Head of caudate nucleus (tissue), 42 donors: ENCODE data around the gene FATE1.
A peak's percentile ranks its signal among the peaks of the same experiment; 100 is the strongest.

Source experiments
- DNase-seq, 42 donors: peaks; one replicate each; pipeline versions ENCODE4 v3.0.0 to v3.0.0-alpha.2; 2020 to 2021; ENCODE audit warnings: mixed read lengths in 7 of 42
- intact Hi-C: fragments of 100-400 bp; cut with DNase I; formaldehyde crosslinking; loops from one replicate; pipeline ENCODE4 v1.15.0; 2022

Gene FATE1

DNA sequence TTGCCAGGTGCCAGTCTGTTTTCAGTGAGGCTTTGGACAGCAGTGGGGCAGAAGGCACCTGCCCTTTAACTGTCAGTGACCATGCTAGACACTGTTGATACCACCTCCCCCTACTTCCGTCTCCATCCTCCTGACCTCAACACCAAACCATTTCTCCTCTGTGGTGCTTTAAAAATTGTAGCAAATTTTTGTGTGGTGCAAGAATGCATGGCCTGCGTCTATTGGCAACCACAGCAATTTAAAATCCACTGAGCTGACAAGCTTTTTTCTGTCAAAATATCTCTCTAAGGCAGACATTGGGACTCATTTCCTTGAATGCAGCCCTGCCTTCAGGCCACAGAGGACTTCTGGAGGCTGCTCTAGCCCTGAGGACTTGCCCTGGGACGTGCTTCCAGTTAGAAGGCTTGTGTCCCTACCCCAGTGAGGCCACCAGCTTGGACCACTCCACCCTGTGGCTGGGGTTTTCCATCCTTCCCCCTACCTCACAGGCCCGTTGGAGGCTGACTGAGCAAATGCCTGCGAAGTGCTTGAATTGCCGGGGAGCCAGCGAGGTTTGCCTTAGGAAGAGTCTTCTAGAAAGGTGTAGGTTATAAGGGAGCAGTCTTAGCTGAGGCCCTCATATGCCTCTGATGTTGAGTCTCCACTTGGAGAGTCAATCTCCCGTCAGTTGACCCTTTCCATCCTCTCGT is 13.7 kb upstream of the FATE1 start:
- DNase-seq, result peak in 1 of 42 donors; percentile 29
- intact Hi-C loops, result no loop called here

DNA sequence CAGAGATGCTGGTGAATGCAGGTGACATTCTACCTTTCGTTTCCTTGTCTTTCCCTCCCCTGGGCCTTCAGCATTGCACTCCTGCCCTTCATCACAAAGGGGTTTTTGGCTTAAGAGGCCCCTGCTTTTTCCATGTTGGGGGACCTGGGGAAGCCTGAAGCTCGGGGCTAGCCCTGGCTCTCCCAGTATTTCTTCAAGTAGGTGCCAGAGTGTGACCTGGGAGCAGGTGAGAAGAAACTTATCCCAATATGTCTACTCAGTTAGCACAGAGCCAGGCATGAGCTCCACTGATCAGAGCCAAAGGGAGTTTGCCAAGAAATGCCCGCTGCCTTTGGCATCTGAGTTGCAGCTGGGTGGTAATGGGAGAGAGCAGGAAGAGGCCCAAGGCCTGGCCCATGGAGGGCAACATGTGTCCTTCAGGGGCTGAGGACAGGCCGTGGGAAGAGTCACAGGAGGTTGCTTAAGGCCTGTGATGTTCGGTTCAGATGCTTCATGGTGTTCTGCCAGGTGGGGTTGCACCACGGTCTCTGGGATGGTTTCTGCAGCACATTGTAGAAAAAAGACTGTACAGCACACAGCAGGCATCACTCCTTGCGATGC is 13.0 kb upstream of the FATE1 start:
- intact Hi-C loops, result no loop called here

DNA sequence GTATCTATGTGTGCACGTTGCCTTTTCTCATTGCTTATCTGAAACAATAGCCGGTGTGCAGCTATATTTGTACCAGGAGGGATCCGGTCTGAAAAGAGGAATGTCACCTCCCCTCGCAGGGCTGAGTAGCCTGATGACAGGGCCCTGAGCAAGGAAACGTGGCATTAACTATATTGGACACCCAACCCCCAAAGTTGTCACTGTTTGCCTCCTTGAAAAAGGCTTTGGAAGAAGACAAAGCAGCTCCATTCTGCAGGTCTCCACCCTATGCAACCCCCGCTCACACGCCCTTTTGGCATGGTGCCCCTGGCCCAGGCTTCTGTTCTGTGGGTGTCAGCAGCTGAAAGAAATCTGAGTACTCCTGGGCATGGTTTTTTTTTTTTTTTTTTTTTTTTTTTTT is 12.3 kb upstream of the FATE1 start:
- intact Hi-C loops, result no loop called here
- DNase-seq, result peak in 5 of 42 donors; percentile 3 to 37 (median 23)

More for the DNA sequence above, 13.0 kb upstream of the FATE1 start:
- DNase-seq, result peak in 1 of 42 donors; percentile 26

DNA sequence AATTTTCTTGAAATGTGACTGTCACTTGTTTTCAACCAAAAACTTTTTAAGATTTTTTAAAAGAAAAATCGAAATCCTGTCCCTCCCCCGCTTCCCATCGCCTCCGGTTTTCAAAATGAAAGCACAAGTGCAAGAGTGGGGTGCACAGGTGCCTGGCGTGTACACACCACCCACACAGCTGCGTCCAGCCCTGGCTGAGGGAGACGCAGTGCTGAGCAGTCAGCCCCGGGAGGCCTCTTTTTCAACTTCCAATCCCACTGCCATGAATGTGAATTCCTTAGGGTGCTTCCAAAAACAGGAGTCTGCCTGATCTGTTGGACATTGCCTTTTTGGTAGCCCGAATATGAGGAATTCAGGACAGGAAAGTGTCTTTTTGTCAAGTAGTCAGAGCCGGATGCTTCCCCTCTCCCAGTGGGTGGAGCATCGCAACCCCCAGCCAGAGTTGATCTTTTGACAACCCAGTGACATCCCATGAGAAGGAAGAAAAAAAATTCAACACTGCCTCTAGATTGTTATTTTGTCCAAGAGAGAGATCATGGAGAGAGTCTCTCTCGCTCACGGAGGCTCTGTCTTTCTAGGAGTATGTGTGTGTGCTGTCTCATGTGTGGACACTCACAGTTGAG is 11.7 kb upstream of the FATE1 start:
- peak in 1 of 42 donors; percentile 34 for DNase-seq
- intact Hi-C loops, result no loop called here

DNA sequence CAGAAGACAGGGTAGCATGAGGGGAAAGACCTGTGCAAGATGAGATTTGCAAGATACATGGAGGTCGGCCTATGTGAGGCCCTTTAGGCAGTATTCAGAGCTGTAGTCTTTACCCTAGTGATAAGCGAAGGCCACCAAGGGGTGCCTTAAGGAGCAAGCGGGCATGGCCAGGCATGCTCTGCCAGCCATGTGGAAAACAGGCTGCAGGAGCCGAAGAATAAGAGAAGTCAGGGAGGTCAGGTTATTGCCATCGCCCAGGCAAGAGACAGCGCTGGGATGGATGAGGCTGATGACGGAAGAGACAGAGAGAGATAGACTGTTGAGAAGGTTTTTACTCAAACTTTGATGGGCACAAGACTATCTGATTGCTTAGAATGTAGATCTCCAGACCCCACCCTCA is 7.0 kb upstream of the FATE1 start:
- peak in 2 of 42 donors; percentile 15 to 20 for DNase-seq
- intact Hi-C loops, result no loop called here

DNA sequence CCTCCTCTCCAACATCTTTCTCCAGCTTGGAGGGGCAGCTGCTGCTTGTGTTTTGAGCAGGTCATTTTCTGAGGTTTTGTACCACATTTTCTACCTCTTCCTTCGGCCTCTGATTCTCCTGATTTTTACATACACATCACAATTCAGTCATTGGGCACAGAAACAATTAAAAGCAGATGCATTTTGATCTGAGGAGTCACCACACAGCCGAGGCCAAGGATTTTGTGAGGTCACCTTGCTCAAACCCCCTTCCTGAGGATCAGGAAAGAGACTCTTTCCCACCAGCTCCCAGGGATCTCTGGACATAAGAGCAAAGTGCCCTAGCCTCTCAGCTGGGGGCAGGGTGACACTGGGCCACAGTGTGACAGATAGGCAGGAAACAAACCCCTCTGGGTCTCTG is 5.4 kb upstream of the FATE1 start:
- intact Hi-C loops, result no loop called here
- no peak for DNase-seq

DNA sequence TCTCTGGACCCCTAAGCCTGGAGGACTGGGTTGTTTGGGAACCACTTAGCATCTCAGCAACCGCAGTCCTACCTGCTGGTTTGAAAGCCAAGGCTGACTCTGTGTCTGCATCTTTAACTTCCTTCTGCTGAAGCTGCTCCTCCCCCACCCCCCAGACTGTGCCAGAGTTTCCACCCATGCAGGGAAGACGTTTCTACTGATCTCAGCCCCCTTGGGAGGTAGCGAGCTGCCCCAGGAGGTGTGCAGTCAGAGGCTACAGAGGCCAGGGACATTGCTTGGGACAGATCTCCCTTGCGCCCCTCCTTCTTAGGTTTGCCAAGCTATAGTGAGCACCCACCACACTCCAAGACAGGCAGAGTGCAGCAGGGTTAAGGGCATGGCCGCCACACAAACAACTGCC is 4.7 kb upstream of the FATE1 start:
- DNase-seq, result peak in 1 of 42 donors; percentile 11
- intact Hi-C loops, result no loop called here

DNA sequence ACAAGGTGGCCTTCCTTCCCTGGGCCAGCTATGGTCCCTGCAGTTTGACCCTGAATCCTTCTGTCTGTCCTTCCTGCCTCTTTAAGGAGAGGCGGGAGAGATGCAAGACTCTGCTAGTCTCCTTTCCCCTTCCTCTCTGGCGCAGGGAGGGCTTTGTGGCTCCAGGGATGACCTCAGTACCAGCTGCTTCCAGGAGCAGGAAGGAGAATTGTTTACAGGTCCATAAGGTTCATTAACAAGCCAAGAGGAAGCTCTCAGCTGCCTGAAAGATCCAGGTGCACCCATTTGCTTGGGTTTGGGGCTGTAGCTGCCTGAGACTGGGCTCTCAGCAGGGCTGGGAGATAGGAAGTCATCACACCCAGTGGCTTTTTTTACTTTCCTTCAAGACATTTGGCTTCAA is 4.0 kb upstream of the FATE1 start:
- intact Hi-C loops, result no loop called here
- no peak for DNase-seq

DNA sequence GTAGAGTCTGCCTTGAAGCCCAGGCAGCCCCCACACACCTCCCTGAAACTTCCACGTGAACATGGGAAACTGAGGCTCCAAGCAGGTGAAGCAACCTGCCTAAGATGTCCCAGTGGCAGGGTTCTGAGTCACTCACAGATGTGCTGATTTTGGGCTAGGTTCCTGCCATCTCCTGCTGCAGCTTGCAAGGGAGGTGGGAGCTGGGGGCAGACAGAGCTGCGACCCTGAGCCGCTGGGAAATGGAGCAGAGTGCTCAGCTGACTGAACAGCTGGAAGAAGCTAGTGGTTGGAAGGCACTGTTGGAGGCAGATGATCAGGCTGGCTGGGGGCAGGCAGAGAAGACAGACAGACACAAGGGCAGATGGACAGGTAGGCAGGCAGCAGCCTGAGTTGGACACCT is 3.6 kb upstream of the FATE1 start:
- DNase-seq, result no peak
- intact Hi-C loops, result no loop called here

DNA sequence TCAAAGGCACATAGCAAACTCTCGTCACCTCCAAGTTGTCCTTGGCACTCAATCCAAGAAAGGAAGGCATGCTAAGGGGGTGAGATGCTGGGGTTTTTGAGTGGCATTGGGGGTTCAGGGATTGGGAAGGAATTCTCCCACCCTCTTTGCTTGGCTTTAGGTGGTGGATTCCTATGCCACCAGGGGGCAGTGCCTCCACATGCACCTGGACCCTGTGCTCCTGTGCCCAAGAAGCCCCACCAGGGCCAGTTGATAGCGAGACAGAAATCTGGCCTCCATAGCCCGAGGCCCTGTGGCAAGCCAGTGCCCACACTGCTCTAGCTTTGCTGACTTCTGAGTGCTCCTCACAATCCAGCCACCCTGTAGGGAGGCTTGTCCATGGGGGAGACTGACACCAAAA is 2.0 kb upstream of the FATE1 start:
- DNase-seq, result peak in 12 of 42 donors; percentile 4 to 43 (median 27)
- intact Hi-C loops, result no loop called here

DNA sequence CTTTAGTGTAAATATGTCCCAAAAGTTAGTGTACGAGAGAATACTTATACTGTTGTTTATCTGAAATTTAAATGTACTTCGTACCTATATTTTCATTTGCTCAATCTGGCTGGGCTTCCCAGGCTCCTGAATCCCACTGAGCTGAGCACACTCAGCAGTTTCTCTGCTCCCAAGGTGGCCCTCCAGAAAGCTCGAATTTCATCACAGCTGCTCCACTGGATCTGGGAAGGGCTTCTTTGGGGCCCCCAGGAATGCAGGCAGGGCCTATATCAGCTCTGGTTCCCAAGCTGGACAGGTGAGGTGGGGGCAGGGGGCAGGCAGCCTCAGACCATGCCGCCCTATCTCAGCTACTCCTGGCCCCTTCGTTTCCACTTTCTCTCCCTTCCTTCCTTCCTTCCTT is 1.5 kb upstream of the FATE1 start:
- DNase-seq, result no peak
- intact Hi-C loops, result no loop called here

DNA sequence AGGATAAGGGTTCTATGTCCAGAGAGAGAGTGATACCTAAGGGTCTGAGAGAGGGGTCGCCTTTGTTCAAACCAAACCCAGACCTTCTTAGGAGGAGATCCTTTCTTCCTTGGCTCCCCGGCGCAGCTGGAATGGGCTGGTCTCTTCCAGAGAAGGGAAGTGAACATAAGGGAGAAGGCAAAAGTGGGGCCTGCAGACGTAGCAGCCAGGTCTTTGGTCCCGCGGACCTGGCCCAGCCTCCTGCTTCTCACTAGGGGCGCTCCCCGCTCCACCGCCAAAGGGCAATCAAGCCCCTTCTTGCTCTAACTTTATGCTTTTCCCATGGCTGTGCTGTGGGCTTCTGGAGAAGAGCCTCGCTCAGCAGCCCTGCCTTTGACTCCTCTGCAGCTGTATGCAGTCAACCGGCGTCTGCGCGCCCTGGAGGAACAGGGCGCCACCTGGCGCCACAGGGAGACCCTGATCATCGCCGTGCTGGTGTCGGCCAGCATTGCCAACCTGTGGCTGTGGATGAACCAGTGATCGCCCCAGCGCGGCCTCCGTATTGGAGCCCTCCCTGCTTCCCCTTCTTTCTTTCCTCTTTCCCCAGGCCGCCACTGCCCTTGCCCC is 6.5 kb downstream of the FATE1 start:
- DNase-seq, result peak in 11 of 42 donors; percentile 2 to 46 (median 15)
- intact Hi-C loops, result no loop called here

DNA sequence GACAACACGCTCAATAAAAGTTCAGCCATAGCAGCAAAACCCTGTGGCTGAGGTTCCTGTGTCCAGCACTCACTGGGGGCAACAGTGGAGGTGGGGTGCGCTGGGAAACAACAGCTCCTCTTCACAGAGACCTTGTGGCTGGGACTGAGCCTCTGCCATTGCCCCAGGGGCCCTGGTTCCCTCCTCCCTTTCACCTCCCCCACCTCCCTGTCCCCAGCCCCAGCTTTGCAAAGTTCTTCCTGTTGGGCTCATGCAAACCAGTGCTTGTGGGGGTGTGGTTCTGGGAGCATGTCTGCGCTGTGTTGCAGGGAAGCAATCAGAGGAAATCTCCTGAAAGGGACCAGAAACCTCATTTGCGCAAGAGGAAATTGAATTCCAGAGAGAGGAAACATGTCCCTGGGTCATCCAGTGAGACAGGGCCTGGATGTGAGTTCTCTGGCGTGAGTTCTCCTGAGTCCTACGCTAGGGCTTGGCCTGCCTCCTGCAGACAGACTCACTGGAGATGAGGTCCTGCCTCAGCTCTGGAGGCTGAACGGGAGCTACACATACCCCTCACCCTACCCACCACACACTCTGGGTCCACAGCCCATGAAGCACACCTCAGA is 7.4 kb downstream of the FATE1 start:
- peak in 1 of 42 donors; percentile 2 for DNase-seq
- intact Hi-C loops, result no loop called here

DNA sequence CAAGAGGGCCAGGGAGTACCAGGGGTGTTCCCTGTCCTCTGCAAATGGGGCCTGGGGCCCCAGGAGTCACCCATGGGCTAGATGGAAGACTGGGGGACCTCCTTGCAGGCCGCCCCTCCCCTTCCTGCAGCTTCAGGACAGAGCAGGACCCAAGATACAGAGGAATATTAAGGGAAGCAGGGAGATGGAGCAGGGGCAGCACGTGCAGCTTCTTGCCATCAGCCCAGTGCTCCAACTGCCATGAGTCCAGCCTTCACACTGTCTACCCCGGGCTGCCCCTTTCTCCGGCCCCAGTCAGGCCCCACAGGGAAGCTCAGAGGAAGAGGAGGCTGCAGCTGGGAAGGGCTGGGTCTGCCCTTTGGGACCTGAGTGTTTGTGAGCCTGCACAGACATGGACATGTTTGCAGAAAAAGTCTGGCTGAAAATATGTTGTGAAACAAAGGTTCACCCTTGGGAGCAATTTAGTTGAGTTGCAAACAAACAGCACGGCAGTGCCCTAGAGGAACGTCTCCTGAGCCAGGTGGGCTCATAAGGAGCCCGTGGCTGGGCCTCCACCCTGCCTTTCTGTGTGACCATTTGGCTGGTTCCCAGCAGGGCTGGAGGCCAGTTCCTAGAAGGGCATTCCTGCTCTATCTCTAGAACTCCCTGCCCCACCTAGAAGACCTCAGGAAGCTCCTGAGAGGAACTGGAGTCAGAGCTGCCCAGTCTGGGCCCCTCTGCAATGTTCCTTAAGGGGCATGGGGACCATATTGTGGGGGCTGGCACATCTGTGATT is 8.9 kb downstream of the FATE1 start:
- intact Hi-C loops, result no loop called here
- DNase-seq, result peak in 1 of 42 donors; percentile 20

DNA sequence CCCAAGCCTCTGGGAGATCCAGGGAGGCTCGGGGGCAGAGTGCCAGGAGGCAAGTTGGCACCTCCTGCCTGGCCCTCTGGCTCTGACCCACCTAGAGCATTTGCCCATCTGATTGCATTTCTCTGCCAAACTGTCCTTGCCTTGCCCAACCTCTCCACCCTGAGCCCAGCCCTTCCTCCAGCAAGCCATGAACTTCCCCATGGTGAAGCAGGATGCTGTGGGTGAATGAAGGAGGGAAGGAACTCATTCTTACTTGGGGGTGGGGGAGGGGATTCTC is 9.4 kb downstream of the FATE1 start:
- DNase-seq, result peak in 1 of 42 donors; percentile 17
- intact Hi-C loops, result no loop called here

DNA sequence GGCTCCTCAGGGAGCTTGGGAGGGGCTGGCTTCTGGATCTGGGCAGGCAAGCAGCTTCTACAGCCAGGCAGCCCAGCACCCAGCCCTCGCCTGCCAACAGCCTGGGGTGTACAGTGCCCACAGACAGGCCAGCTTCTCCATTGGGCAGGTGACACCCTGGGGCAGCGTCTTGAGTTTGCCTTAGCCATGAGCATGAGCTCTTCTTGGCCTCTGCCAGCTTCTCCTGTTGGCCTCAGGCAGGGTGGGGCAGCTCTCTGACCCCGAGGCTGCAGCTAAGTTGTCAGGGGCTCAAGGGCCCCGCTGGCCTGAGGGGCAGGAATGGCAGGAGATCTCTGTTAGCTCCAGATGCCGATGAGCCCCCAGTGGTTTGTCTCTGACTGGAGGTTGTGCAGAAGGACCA is 10.9 kb downstream of the FATE1 start:
- DNase-seq, result no peak
- intact Hi-C loops, result no loop called here

DNA sequence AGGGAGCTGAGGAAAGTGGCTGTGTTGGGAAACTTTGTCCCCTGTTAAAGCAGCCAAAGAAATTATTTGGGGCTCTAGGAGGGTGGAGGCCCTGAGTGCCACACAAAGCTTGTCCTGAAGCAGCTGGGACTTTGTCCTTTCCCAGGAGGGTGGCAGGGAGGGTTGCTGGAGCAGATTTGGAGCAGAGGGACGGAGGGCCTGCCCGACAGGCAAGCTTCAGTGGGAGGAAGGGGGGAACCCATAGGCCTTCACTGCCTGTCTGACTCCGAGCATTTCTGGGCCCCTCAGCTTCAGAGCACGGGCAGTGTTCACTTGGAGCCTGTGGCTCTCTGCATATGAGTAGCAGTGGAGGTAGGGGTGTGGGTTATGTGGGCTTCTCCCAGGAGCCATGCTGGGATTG is 11.5 kb downstream of the FATE1 start:
- intact Hi-C loops, result no loop called here
- no peak for DNase-seq

DNA sequence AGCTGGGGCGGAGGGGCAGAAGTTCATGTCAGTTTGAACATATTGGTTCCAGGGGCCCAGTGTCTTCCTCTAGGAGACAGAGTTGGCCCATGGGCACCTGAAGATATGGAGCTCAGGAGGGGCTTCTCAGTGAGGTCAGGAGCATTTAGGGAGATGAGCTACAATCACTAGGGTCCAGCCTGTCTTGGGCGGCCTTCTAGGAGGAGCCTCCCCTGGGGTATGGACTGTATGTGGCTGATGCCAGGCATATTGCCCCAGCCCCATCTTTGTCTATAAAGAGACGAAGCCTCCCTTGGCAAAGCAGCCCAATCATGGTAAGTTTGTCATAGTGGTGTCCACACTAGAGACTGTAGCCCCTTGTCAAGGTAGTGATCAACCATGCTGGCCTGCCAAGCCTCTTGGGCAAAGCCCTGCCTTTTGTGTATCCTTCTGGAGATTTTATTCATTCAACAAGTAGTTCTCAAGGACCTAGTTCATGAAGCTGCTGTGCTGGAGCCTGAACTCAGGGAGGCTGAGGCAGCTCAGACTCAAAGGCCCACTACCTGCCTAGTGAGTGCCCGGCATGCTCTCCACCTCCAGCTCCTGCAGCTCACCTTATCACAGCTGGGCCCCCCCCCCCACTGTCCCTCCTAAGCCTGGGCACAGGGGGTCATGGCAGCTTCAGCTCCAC is 13.4 kb downstream of the FATE1 start:
- intact Hi-C loops, result no loop called here

DNA sequence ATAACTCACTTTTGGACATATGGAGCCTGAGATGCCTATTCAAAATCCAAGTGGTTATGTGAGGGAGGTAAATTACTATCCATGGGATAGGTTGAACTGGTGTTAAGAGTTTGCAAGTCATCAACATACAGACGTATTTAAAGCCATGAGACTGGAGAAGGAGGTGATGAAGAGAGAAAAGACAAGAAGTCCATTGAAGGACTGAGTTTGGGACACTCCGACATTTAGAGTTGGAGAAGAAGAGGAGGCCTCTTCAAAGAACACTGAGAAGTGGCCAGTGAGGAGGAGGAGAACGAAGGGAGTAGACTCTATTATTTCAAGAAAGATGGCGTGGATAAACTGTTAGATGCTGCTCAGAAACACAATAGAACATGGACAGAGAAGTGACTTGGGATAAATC is 18.6 kb downstream of the FATE1 start, which contains the start of gene CNGA2:
Gene CNGA2 (plus strand): TSS at position 301 of the 400 bp plus-strand sequence. CDS start 3,738 bp downstream, outside the sequence.
- intact Hi-C loops, result no loop called here
- no peak for DNase-seq

More for the DNA sequence above, 13.4 kb downstream of the FATE1 start:
- peak in 1 of 42 donors; percentile 12 for DNase-seq
